A673 (cell line): Measurements from ENCODE around the gene VAMP3. TPM values are rescaled to one million over a fixed set of nuclear protein-coding genes. Genes with fewer than 3 reads are reported as not detected.

Experiments
- BruUV-seq: library from RNA; stranded (reverse); fragments of 400-500 nt; replicated peaks from 2 replicates; lab custom pipeline; 2021; lab: Mats Ljungman, UMichigan
- CTCF ChIA-PET: fragments of 300-600 bp; sonication (Branson Sonifier 250); formaldehyde crosslinking; loops from one replicate; lab custom pipeline; 2022; ENCODE audit warnings: antibody characterized with exemption; lab: Charles Lee
- POLR2A ChIA-PET: fragments of 300-600 bp; sonication (Branson Sonifier 250); formaldehyde crosslinking; loops from one replicate; lab custom pipeline; 2022; ENCODE audit warnings: antibody characterized with exemption; ENCODE audit not compliant: low non-redundant PET; lab: Charles Lee
- DNase-seq: peaks from one replicate; pipeline ENCODE4 v3.0.0-alpha.2; 2015; ENCODE audit warnings: low spot score
- H3K27ac ChIP-seq: fragments of 200-600 bp; sonication (generic); 2 replicates; pipeline ENCODE4 v1.5.1; 2016; ENCODE audit warnings: mixed run types, low read depth, mild to moderate bottlenecking, mixed read lengths, antibody characterized with exemption, low read length; ENCODE audit not compliant: poor library complexity, severe bottlenecking
- H3K27me3 ChIP-seq: fragments of 200-600 bp; sonication (generic); replicated peaks from 2 replicates; pipeline ENCODE4 v1.6.1; 2017; ENCODE audit warnings: mixed run types, low read depth, mild to moderate bottlenecking, mixed read lengths, antibody characterized with exemption, low read length; ENCODE audit not compliant: insufficient read depth, poor library complexity
- H3K36me3 ChIP-seq: fragments of 200-600 bp; sonication (generic); 2 replicates; pipeline ENCODE4 v1.6.1; 2016; ENCODE audit warnings: mixed run types, mild to moderate bottlenecking, mixed read lengths, antibody characterized with exemption, low read length; ENCODE audit not compliant: insufficient read depth, poor library complexity, severe bottlenecking
- H3K4me1 ChIP-seq: fragments of 200-600 bp; sonication (generic); 2 replicates; pipeline ENCODE4 v1.6.1; 2017; ENCODE audit warnings: mixed run types, mild to moderate bottlenecking, mixed read lengths, antibody characterized with exemption, low read length; ENCODE audit not compliant: insufficient read depth, poor library complexity, severe bottlenecking
- H3K4me3 ChIP-seq: fragments of 200-600 bp; sonication (generic); 2 replicates; pipeline ENCODE4 v1.5.1; 2016; ENCODE audit warnings: low read depth, mixed run types, mild to moderate bottlenecking, mixed read lengths, low read length; ENCODE audit not compliant: poor library complexity, severe bottlenecking
- H3K9me3 ChIP-seq: fragments of 200-600 bp; sonication (generic); 2 replicates; pipeline ENCODE4 v1.6.1; 2016; ENCODE audit warnings: mixed run types, low read depth, mild to moderate bottlenecking, mixed read lengths, antibody characterized with exemption, low read length; ENCODE audit not compliant: poor library complexity, severe bottlenecking
- CTCF ChIP-seq: fragments of 300-800, 200-600 bp; sonication (generic); conservative IDR thresholded peaks from 2 replicates; pipeline ENCODE4 v1.5.1; 2017; ENCODE audit warnings: low read depth, mild to moderate bottlenecking, antibody characterized with exemption, low read length, moderate library complexity, mixed read lengths
- EZH2 ChIP-seq: fragments of 200-600 bp; sonication (generic); IDR thresholded peaks from 2 replicates; pipeline ENCODE4 v1.6.1; 2017; ENCODE audit warnings: borderline replicate concordance, low read depth, mild to moderate bottlenecking, mixed read lengths, antibody characterized with exemption, low read length; ENCODE audit not compliant: poor library complexity, severe bottlenecking
- intact Hi-C: fragments of 100-400 bp; cut with micrococcal nuclease; formaldehyde crosslinking; loops from one replicate; pipeline ENCODE4 v1.10.0; 2022; ENCODE audit not compliant: unreplicated experiment
- total RNA-seq: library from RNA; stranded (reverse); gene quantifications from 2 replicates; pipeline ENCODE4 v1.2.3, GENCODE V29; 2021

VAMP3 gene
- total RNA-seq, 1 experiment from 2014 or later, result 76.2 TPM

DNA sequence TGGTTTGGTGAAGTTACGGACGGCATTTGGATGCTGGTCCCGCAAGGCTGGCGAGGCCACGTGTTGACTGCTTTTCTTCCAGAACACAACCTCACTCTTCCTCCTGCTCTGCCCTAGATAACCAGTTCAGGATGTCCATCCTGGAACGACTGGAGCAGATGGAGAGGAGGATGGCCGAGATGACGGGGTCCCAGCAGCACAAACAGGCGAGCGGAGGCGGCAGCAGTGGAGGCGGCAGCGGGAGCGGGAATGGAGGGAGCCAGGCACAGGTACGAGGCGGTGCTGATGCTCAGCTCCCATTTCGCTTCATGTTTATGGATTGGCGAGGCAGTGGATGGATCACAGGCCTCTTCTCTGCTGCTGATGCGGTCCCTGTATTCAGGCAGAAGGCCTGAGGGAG lies 38.8 kb upstream of the VAMP3 start:
- intact Hi-C loops, result no loop called here
- ChIA-PET CTCF (no interaction called here), POLR2A (no interaction called here)
- TF ChIP-seq CTCF (no peak), EZH2 (no peak)
- DNase-seq, result no peak
- BruUV-seq, result no TSS peak
- no peak overlapping the region for H3K27ac ChIP-seq
- H3K27me3 ChIP-seq, result no peaks in the 10 kb centered on the region
- no peaks in the 10 kb centered on the region for H3K36me3 ChIP-seq
- H3K9me3 ChIP-seq, result no peaks in the 10 kb centered on the region
- H3K4me3 ChIP-seq, result no peak overlapping the region
- no peaks in the 10 kb centered on the region for H3K4me1 ChIP-seq

- ChIA-PET CTCF (no interaction called here), POLR2A (no interaction called here)
- Histone ChIP-seq H3K4me3 (no peak overlapping the region), H3K27ac (no peak overlapping the region), H3K36me3 (no peaks in the 10 kb centered on the region), H3K9me3 (no peaks in the 10 kb centered on the region), H3K4me1 (no peaks in the 10 kb centered on the region), H3K27me3 (no peaks in the 10 kb centered on the region)
- no peak for TF ChIP-seq EZH2
- no peak for TF ChIP-seq CTCF
- no TSS peak for BruUV-seq
- intact Hi-C loops, result no loop called here
- DNase-seq, result no peak
Measured at GRCh38 chr1:7733276-7733675, 37.8 kb upstream of the VAMP3 start.

DNA sequence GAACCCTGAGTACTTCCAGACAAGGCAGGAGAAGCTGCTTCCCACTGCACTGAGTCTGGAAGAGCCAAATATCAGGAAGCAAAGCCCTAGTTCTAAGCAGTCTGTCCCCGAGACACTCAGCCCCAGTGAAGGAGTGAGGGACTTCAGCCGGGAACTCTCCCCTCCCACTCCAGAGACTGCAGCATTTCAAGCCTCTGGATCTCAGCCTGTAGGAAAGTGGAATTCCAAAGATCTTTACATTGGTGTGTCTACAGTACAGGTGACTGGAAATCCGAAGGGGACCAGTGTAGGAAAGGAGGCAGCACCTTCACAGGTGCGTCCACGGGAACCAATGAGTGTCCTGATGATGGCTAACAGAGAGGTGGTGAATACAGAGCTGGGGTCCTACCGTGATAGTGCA lies 33.1 kb upstream of the VAMP3 start:
- CTCF ChIA-PET, result no interaction called here
- TF ChIP-seq EZH2, result no peak
- no peak for TF ChIP-seq CTCF

More for the DNA sequence above, 33.1 kb upstream of the VAMP3 start:
- Histone ChIP-seq H3K36me3 (no peaks in the 10 kb centered on the region), H3K9me3 (no peaks in the 10 kb centered on the region), H3K27me3 (no peaks in the 10 kb centered on the region), H3K27ac (no peak overlapping the region), H3K4me3 (no peak overlapping the region), H3K4me1 (no peaks in the 10 kb centered on the region)
- POLR2A ChIA-PET, result no interaction called here
- intact Hi-C loops, result no loop called here
- BruUV-seq, result no TSS peak
- DNase-seq, result no peak
